SK-N-SH (cell line): ENCODE measurements around the gene RAPGEF4.

Source experiments
- CTCF ChIP-seq: fragments of 200-600 bp; sonication (generic); IDR thresholded peaks from 2 replicates; pipeline ENCODE4 v1.6.1; 2017; ENCODE audit warnings: antibody characterized with exemption, mild to moderate bottlenecking, moderate library complexity
- EP300 ChIP-seq, 2 experiments: IDR thresholded peaks; 2 replicates each; pipeline versions ENCODE4 v1.4.0 to v1.6.1; 2012; ENCODE audit warnings: borderline replicate concordance in 1 of 2, low read depth in 1 of 2, low read length in 1 of 2
- FOXJ3 ChIP-seq: sonication (generic); formaldehyde crosslinking; IDR thresholded peaks from 2 replicates; pipeline ENCODE4 v1.5.1; 2020; ENCODE audit warnings: mild to moderate bottlenecking, missing genetic modification reagents
- FOXM1 ChIP-seq: IDR thresholded peaks from 2 replicates; pipeline ENCODE4 v1.4.0; 2012; ENCODE audit warnings: low read depth, mild to moderate bottlenecking
- GABPA ChIP-seq: IDR thresholded peaks from 2 replicates; pipeline ENCODE4 v1.4.0; 2012; ENCODE audit warnings: low read depth, mild to moderate bottlenecking
- MEF2A ChIP-seq: IDR thresholded peaks from 2 replicates; pipeline ENCODE4 v1.4.0; 2012; ENCODE audit warnings: low read depth, borderline replicate concordance
- NFIC ChIP-seq: IDR thresholded peaks from 2 replicates; pipeline ENCODE4 v1.4.0; 2012; ENCODE audit warnings: borderline replicate concordance
- REST ChIP-seq: IDR thresholded peaks from 2 replicates; pipeline ENCODE4 v1.6.1; 2012; ENCODE audit warnings: mild to moderate bottlenecking, low read depth, low read length, moderate library complexity
- RFX5 ChIP-seq: IDR thresholded peaks from 2 replicates; pipeline ENCODE4 v1.6.1; 2012; ENCODE audit warnings: mild to moderate bottlenecking, improper control_type of control experiment, low read length
- SMC3 ChIP-seq: IDR thresholded peaks from 2 replicates; pipeline ENCODE4 v1.6.1; 2012; ENCODE audit warnings: low read depth, low read length, improper control_type of control experiment
- TCF12 ChIP-seq: IDR thresholded peaks from 2 replicates; pipeline ENCODE4 v1.4.0; 2012
- USF2 ChIP-seq: fragments of 150-350 bp; IDR thresholded peaks from 2 replicates; pipeline ENCODE4 v1.6.1; 2017; ENCODE audit warnings: antibody characterized with exemption, low read length, low read depth, borderline replicate concordance

- TF ChIP-seq CTCF (no peak), NFIC (no peak), FOXM1 (no peak), USF2 (no peak), MEF2A (no peak), GABPA (no peak), RFX5 (no peak), EP300 (IDR thresholded peaks at IDR 0.05; ENCODE audit: borderline replicate concordance in 1 of 2, low read depth in 1 of 2, low read length in 1 of 2) (no peak), SMC3 (no peak), FOXJ3 (CRISPR knock-in tag) (no peak), TCF12 (no peak), REST (no peak)
Measured at GRCh38 chr2:172777431-172777830, 41.8 kb downstream of the RAPGEF4 start.
